Heart left ventricle (tissue), 16 donors: ENCODE measurements around the gene ADGRV1. TPM values are rescaled to one million over a fixed set of nuclear protein-coding genes. Genes with fewer than 3 reads are reported as not detected.
"Not testable (repeated sequence)": the region's sequence is repeated elsewhere in the genome, so short reads cannot be mapped to it uniquely, and the experiment has no call there.

Experiments
- ATAC-seq, 4 donors: fragments of 200-7000 bp; cut with Tn5 transposase; one replicate each; pipeline ENCODE4 v1.9.1; 2020 to 2022; ENCODE audit warnings: moderate library complexity in 4 of 4, mild to moderate bottlenecking in 3 of 4, moderate number of reproducible peaks in 1 of 4
- DNase-seq, 5 donors: peaks; one replicate each; pipeline ENCODE4 v3.0.0-alpha.2; 2020
- H3K27ac ChIP-seq, 12 donors: fragments of 200-600 bp; sonication (generic) in 4 of 12; one replicate each; pipeline versions ENCODE4 v1.5.0 to v1.8.0; 2016 to 2022; ENCODE audit warnings: mild to moderate bottlenecking in 2 of 12
- H3K27me3 ChIP-seq, 9 donors: fragments of 200-600 bp; sonication (generic) in 2 of 9; one replicate each; pipeline versions ENCODE4 v1.5.1 to v1.8.0; 2016 to 2022; ENCODE audit warnings: mild to moderate bottlenecking in 3 of 9
- H3K36me3 ChIP-seq, 9 donors: fragments of 200-600 bp; sonication (generic) in 2 of 9; one replicate each; pipeline versions ENCODE4 v1.5.0 to v1.8.0; 2018 to 2022; ENCODE audit warnings: mild to moderate bottlenecking in 2 of 9
- H3K4me1 ChIP-seq, 12 donors: fragments of 200-600 bp; sonication (generic) in 4 of 12; one replicate each; pipeline versions ENCODE4 v1.5.0 to v1.8.0; 2016 to 2022; ENCODE audit warnings: mild to moderate bottlenecking in 3 of 12
- H3K4me3 ChIP-seq, 12 donors: fragments of 200-600 bp; sonication (generic) in 4 of 12; one replicate each; pipeline versions ENCODE4 v1.5.0 to v1.8.0; 2017 to 2022; ENCODE audit warnings: mild to moderate bottlenecking in 9 of 12, moderate library complexity in 4 of 12
- H3K9me3 ChIP-seq, 12 donors: fragments of 200-600 bp; sonication (generic) in 4 of 12; one replicate each; pipeline versions ENCODE4 v1.5.0 to v1.8.0; 2016 to 2022; ENCODE audit warnings: mild to moderate bottlenecking in 1 of 12
- POLR2A ChIP-seq, 2 donors: fragments of 450-650 bp; IDR thresholded peaks; one replicate each; pipeline ENCODE4 v1.6.1; 2017; ENCODE audit warnings: antibody characterized with exemption in 2 of 2, mild to moderate bottlenecking in 2 of 2, moderate library complexity in 2 of 2
- WGBS, 4 donors: extraction: QIAGEN DNeasy Blood & Tissue Kit in 2 of 4; methylation state at CpG; one replicate each; pipeline versions ENCODE4 v1.1.5 to v1.1.7; 2013 to 2018; 5-methylcytosine and 5-hydroxymethylcytosine counted together
- intact Hi-C, 10 donors: fragments of 100-400 bp; cut with DNase I; formaldehyde crosslinking; loops; one replicate each; pipeline versions ENCODE4 v1.11.1 to v1.14.2; 2022
- polyA plus RNA-seq, 2 donors: library from polyadenylated mRNA; stranded (reverse); fragments of 200-250 nt; gene quantifications; one replicate each; pipeline ENCODE4 v1.2.3, GENCODE V29; 2013
- total RNA-seq, 9 donors: library from RNA; depleted of rRNA in 2 of 9; stranded (reverse); fragments of >200 nt in 2 of 9; fragmentation: NEBNext Ultra II Directional in 3 of 9; extraction: Animal tissue kit (Norgen Biotek cat#: 25700) in 3 of 9; gene quantifications; one replicate each; pipeline versions ENCODE4 v1.1.0 to v1.2.4, GENCODE V29; 2016 to 2023
- TF ChIP-seq, protein P1 (sequence below), 12 donors: fragments of 200-600 bp; sonication (generic) in 4 of 12; IDR thresholded peaks; one replicate each; pipeline versions ENCODE4 v1.5.0 to v1.8.0; 2018 to 2022; ENCODE audit warnings: antibody characterized with exemption in 12 of 12, mild to moderate bottlenecking in 5 of 12
- donor health status: ischemic (EF 13 %, LVEDD 7.1; RV severe dilation, severe dysfunction).
- donor health status: healthy with polysubstance abuse.
- donor health status: DM: no; HTN: yes; CAD: no.
- donor health status: DM: no; HTN: no; CAD: no.
- donor health status: ischemic (EF 25% LVEDD 6.9; RV normal size, moderate dysfunction).
- donor health status: ischemic (EF 25% LVEDD 5.7; RV mildly dilated, moderate dysfunction).
- donor health status: healthy.
- donor health status: DM: yes; HTN: yes; CAD: no.
- donor health status: ischemic (EF 35%, LVEDD 5.7; RV mildly dilated, moderate dysfunction).
- donor health status: nonischemic (EF 11% LVEDD 7.7; RV severe dilation, severe dysfunction).
- donor health status: DM: yes; HTN: yes; CAD: no.
- donor health status: PGD.
- donor health status: ischemic (EF 29% LVEDD 5.4; RV normal size, mild dysfunction).
- donor health status: nonischemic (EF 23%, LVEDD 6.1; RV moderate dilation, normal function).

The ADGRV1 gene
- total and polyA plus RNA-seq, 11 donors: 0.25 to 0.29 TPM; not detected in 9

DNA sequence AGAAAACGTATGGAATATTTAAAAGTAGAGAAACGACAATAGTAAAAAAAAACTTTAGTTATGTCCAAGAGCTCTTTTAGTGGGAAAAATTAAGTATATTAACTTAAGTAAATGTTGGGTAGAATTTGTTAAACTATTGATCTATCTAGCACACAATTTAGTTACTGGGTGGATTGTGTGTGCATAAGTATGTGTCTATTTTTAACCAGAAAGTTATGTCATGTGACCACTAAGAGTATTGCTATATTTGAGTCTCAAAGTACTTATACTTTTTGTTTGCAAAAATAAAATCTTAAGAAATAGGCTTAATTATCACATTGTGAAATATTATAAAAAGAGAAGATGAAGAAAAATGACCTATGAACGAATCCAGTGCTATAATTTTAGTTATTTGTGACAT is 56.8 kb downstream of the ADGRV1 start:
- Histone ChIP-seq H3K27me3 (no peaks in the 10 kb centered on the region), H3K4me3 (no peak overlapping the region), H3K36me3 (no peaks in the 10 kb centered on the region), H3K9me3 (no peaks in the 10 kb centered on the region), H3K27ac (no peak overlapping the region), H3K4me1 (no peaks in the 10 kb centered on the region)
- ATAC-seq (no peak), DNase-seq (no peak)
- TF ChIP-seq, protein P1, sequence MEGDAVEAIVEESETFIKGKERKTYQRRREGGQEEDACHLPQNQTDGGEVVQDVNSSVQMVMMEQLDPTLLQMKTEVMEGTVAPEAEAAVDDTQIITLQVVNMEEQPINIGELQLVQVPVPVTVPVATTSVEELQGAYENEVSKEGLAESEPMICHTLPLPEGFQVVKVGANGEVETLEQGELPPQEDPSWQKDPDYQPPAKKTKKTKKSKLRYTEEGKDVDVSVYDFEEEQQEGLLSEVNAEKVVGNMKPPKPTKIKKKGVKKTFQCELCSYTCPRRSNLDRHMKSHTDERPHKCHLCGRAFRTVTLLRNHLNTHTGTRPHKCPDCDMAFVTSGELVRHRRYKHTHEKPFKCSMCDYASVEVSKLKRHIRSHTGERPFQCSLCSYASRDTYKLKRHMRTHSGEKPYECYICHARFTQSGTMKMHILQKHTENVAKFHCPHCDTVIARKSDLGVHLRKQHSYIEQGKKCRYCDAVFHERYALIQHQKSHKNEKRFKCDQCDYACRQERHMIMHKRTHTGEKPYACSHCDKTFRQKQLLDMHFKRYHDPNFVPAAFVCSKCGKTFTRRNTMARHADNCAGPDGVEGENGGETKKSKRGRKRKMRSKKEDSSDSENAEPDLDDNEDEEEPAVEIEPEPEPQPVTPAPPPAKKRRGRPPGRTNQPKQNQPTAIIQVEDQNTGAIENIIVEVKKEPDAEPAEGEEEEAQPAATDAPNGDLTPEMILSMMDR (IDR thresholded peaks at IDR 0.05): no peak
- intact Hi-C loops: no loop called here
- 72 to 79% (median 74%) methylated on average over 3 of the region's 3 CpGs for WGBS, 4 donors

DNA sequence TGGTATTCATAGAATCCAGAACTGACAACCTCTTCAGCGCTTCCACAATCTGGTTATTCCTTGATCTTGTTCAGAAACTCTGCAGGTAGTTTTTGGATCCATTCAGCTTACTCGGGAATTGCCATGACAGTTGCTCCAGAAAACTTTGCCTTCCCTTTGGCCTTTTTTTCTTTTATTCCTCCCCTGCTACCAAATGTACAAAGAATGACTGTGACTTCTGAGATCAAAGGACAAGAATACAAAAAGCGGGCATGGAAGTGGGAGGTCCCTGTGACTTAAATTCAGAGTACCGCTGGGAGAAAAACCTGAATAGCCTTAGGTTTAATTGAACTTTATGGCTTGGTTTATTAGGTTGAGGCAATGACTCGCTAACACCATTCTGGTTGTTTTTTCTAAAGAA is 59.5 kb downstream of the ADGRV1 start:
- Histone ChIP-seq H3K36me3 (no peaks in the 10 kb centered on the region), H3K27ac (no peak overlapping the region), H3K9me3 (no peaks in the 10 kb centered on the region), H3K4me1 (no peaks in the 10 kb centered on the region), H3K4me3 (no peak overlapping the region), H3K27me3 (no peaks in the 10 kb centered on the region)
- DNase-seq: no peak
- intact Hi-C loops: no loop called here
- 77 to 91% (median 88%) methylated on average over 5 of the region's 5 CpGs for WGBS, 4 donors
- TF ChIP-seq POLR2A (IDR thresholded peaks at IDR 0.05): no peak
- TF ChIP-seq, protein P1 (IDR thresholded peaks at IDR 0.05): no peak
- ATAC-seq: no peak

DNA sequence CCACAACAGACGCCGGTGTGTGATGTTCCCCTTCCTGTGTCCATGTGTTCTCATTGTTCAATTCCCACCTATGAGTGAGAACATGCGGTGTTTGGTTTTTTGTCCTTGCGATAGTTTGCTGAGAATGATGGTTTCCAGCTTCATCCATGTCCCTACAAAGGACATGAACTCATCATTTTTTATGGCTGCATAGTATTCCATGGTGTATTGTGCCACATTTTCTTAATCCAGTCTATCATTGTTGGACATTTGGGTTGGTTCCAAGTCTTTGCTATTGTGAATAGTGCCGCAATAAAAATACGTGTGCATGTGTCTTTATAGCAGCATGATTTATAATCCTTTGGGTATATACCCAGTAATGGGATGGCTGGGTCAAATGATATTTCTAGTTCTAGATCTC is 61.2 kb downstream of the ADGRV1 start:
- H3K27ac ChIP-seq, intact Hi-C loops, H3K4me3 ChIP-seq, H3K9me3 ChIP-seq, H3K4me1 ChIP-seq, ATAC-seq, H3K36me3 ChIP-seq, H3K27me3 ChIP-seq, DNase-seq: not testable (repeated sequence)
- WGBS, 4 donors: 86 to 95% (median 88%) methylated on average over 4 to 6 of the region's 6 CpGs

DNA sequence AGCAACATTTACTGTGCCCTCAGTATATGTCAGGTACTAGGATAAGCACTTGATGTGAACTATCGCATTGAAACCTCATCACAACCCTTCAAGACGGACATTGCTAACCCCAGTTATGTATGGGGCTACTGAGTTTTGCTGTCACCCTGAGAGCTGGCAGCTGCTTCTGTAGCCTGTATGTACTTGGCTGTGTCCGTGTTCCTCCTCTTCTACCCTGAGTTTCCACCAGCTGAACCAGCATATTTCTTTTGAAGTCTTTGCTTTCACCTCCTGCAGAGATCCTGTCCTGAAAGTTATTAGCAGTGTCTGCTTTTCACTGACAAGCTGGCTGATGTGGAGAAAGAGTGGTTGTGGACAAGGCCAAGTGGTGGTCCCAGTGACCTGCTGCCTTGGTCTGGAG is 63.3 kb downstream of the ADGRV1 start:
- Histone ChIP-seq H3K4me3 (no peak overlapping the region), H3K27ac (no peak overlapping the region), H3K9me3 (no peaks in the 10 kb centered on the region), H3K4me1 (no peaks in the 10 kb centered on the region), H3K36me3 (no peaks in the 10 kb centered on the region), H3K27me3 (no peaks in the 10 kb centered on the region)
- TF ChIP-seq, protein P1 (IDR thresholded peaks at IDR 0.05): no peak
- TF ChIP-seq POLR2A (IDR thresholded peaks at IDR 0.05): no peak
- DNase-seq: no peak
- intact Hi-C loops: no loop called here
- 80 to 89% (median 82%) methylated on average over 3 of the region's 3 CpGs for WGBS, 4 donors
- no peak for ATAC-seq

DNA sequence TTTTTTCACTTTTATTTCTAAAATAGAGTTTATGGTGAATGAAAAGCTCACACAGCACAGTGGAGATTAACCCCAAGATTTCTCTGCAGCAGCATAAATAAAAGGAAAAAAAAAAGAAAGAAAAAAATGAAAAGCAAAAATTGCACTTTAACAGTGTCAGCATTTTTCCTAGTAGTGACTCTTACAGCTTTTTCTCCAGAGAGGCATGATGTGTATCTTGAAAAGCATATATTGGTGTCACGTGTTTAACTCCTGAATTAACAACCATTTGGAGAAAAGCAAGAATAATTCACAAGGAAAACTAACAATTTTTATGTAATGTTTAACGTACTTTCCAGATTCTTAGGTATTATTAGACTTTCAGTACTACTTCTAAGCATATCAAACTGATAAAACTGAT is 67.9 kb downstream of the ADGRV1 start:
- H3K27me3 ChIP-seq: no peaks in the 10 kb centered on the region
- no peaks in the 10 kb centered on the region for H3K9me3 ChIP-seq
- no peak overlapping the region for H3K27ac ChIP-seq
- H3K36me3 ChIP-seq: no peaks in the 10 kb centered on the region
- intact Hi-C loops: no loop called here
- ATAC-seq (no peak), DNase-seq (no peak)
- no peak overlapping the region for H3K4me3 ChIP-seq
- no peaks in the 10 kb centered on the region for H3K4me1 ChIP-seq
- TF ChIP-seq, protein P1 (IDR thresholded peaks at IDR 0.05): no peak
- TF ChIP-seq POLR2A (IDR thresholded peaks at IDR 0.05): no peak
- 68 to 76% (median 75%) methylated on average over 2 of the region's 2 CpGs for WGBS, 4 donors
